ENCODE data around the gene INSM2.

The INSM2 gene

GRCh38 chr14:35533357-35534207 lies at the start of gene INSM2:
INSM2 (plus strand) TSS chr14:35534164; CDS start chr14:35534253, 89 bp downstream.
- FAIRE-seq (no peak), DNase-seq (ENCODE audit: insufficient read length, low spot score) (peak; percentile 42)

GRCh38 chr14:35492569-35493014 lies 41.4 kb upstream of the INSM2 start:
- FAIRE-seq (no peak), DNase-seq (ENCODE audit: insufficient read length, low spot score) (no peak)

- no peak for FAIRE-seq
- no peak for DNase-seq (ENCODE audit: insufficient read length, low spot score)
Observed at GRCh38 chr14:35495278-35495677, 38.7 kb upstream of the INSM2 start.

GRCh38 chr14:35499180-35499579 lies 34.8 kb upstream of the INSM2 start:
- FAIRE-seq (no peak), DNase-seq (ENCODE audit: insufficient read length, low spot score) (no peak)

- no peak for FAIRE-seq
- no peak for DNase-seq (ENCODE audit: insufficient read length, low spot score)
Observed at GRCh38 chr14:35503646-35504045, 30.3 kb upstream of the INSM2 start.

GRCh38 chr14:35504260-35504659 lies 29.7 kb upstream of the INSM2 start:
- DNase-seq (ENCODE audit: insufficient read length, low spot score): no peak
- no peak for FAIRE-seq

- FAIRE-seq: no peak
Observed at GRCh38 chr14:35506461-35506860, 27.5 kb upstream of the INSM2 start.

GRCh38 chr14:35506927-35507326 lies 27.0 kb upstream of the INSM2 start:
- DNase-seq (ENCODE audit: insufficient read length, low spot score) (no peak), FAIRE-seq (no peak)

More at GRCh38 chr14:35506461-35506860, 27.5 kb upstream of the INSM2 start:
- DNase-seq (ENCODE audit: insufficient read length, low spot score): no peak

GRCh38 chr14:35509846-35510245 lies 24.1 kb upstream of the INSM2 start:
- no peak for FAIRE-seq

GRCh38 chr14:35512765-35513164 lies 21.2 kb upstream of the INSM2 start:
- FAIRE-seq (no peak), DNase-seq (ENCODE audit: insufficient read length, low spot score) (no peak)

More at GRCh38 chr14:35509846-35510245, 24.1 kb upstream of the INSM2 start:
- DNase-seq (ENCODE audit: insufficient read length, low spot score): no peak

- FAIRE-seq (no peak), DNase-seq (ENCODE audit: insufficient read length, low spot score) (no peak)
Observed at GRCh38 chr14:35515916-35516315, 18.0 kb upstream of the INSM2 start.

GRCh38 chr14:35519986-35520385 lies 14.0 kb upstream of the INSM2 start:
- peak; percentile 55 for FAIRE-seq

GRCh38 chr14:35525695-35526094 lies 8.3 kb upstream of the INSM2 start:
- FAIRE-seq (no peak), DNase-seq (ENCODE audit: insufficient read length, low spot score) (no peak)

More at GRCh38 chr14:35519986-35520385, 14.0 kb upstream of the INSM2 start:
- no peak for DNase-seq (ENCODE audit: insufficient read length, low spot score)

GRCh38 chr14:35526962-35527361 lies 7.0 kb upstream of the INSM2 start:
- FAIRE-seq: no peak
- no peak for DNase-seq (ENCODE audit: insufficient read length, low spot score)

GRCh38 chr14:35531960-35532747 lies 1.8 kb upstream of the INSM2 start:
- no peak for FAIRE-seq

GRCh38 chr14:35532783-35533356 lies 1.1 kb upstream of the INSM2 start:
- FAIRE-seq (no peak), DNase-seq (ENCODE audit: insufficient read length, low spot score) (no peak)

More at GRCh38 chr14:35531960-35532747, 1.8 kb upstream of the INSM2 start:
- no peak for DNase-seq (ENCODE audit: insufficient read length, low spot score)

- FAIRE-seq (no peak), DNase-seq (ENCODE audit: insufficient read length, low spot score) (peak; percentile 8)
Observed at GRCh38 chr14:35534208-35534872, 376 bp downstream of the INSM2 start.

GRCh38 chr14:35534873-35535482 lies 1.0 kb downstream of the INSM2 start:
- DNase-seq (ENCODE audit: insufficient read length, low spot score) (peak; percentile 65), FAIRE-seq (no peak)

- no peak for DNase-seq (ENCODE audit: insufficient read length, low spot score)
- FAIRE-seq: no peak
Observed at GRCh38 chr14:35535483-35536112, 1.6 kb downstream of the INSM2 start.

GRCh38 chr14:35539969-35540368 lies 6.0 kb downstream of the INSM2 start:
- DNase-seq (ENCODE audit: insufficient read length, low spot score) (no peak), FAIRE-seq (no peak)

Measured in GM19239 (cell line).